K562 (cell line): ENCODE results near the gene CIP2A. TPM values are rescaled to one million over a fixed set of nuclear protein-coding genes. Genes with fewer than 3 reads are reported as not detected.

Experiments
- ATAC-seq: fragments of 200-7000 bp; cut with Tn5 transposase; 3 replicates; pipeline ENCODE4 v1.9.1; 2020; ENCODE audit warnings: moderate library complexity
- BruUV-seq: library from RNA; stranded (reverse); fragments of 400-500 nt; replicated peaks from 2 replicates; lab custom pipeline; 2021; lab: Mats Ljungman, UMichigan
- CTCF ChIA-PET: fragments of 300-600 bp; formaldehyde crosslinking; extraction: SDS; loops from one replicate; lab custom pipeline; 2021; ENCODE audit warnings: low intra/inter-chr PET ratio; lab: Yijun Ruan, JAX
- POLR2A ChIA-PET: fragments of 300-600, 350-650 bp; sonication (Branson Sonifier 250); formaldehyde crosslinking; extraction: SDS; loops from one replicate; lab custom pipeline; 2021; ENCODE audit warnings: antibody characterized with exemption, inconsistent platforms; lab: Yijun Ruan, JAX
- DNase-seq, 4 experiments: peaks; one replicate each; pipeline versions ENCODE4 v3.0.0 to v3.0.0-alpha.2; 2011 to 2018; ENCODE audit warnings: low spot score in 3 of 4, mixed read lengths in 3 of 4; ENCODE audit errors: extremely low read depth in 1 of 4
- FAIRE-seq: peaks from 2 replicates; lab custom pipeline; 2011; peaks lifted over from hg19 to GRCh38; lab: Jason Lieb, UNC
- H2AFZ ChIP-seq: 2 replicates; pipeline ENCODE4 v1.6.0; 2011; ENCODE audit warnings: low read depth, low read length, control low read depth, inconsistent platforms
- H3K27ac ChIP-seq: fragments of 200-600 bp; 3 replicates; pipeline ENCODE4 v1.8.0; 2011; ENCODE audit warnings: low read depth, mild to moderate bottlenecking, control low read depth, inconsistent platforms, low read length, moderate library complexity, mixed read lengths; ENCODE audit errors: extremely low read depth
- H3K27me3 ChIP-seq, 2 experiments: fragments of 300-600 bp in 1 of 2; 2 replicates in 1 of 2; 3 replicates in 1 of 2; pipeline versions ENCODE4 v1.6.0 to v1.8.0; 2011; ENCODE audit warnings: inconsistent platforms in 2 of 2, low read length in 2 of 2, mild to moderate bottlenecking in 1 of 2, mixed read lengths in 1 of 2, moderate library complexity in 1 of 2; ENCODE audit not compliant: control insufficient read depth in 2 of 2, insufficient read depth in 2 of 2
- H3K36me3 ChIP-seq: fragments of 300-600 bp; 3 replicates; pipeline ENCODE4 v1.8.0; 2011; ENCODE audit warnings: mild to moderate bottlenecking, low read length, inconsistent platforms; ENCODE audit not compliant: control insufficient read depth, insufficient read depth
- H3K4me1 ChIP-seq, 2 experiments: fragments of 200-600 bp in 1 of 2; replicated peaks in 1 of 2; 2 replicates in 1 of 2; 3 replicates in 1 of 2; pipeline versions ENCODE4 v1.5.1 to v1.8.0; 2011; ENCODE audit warnings: inconsistent platforms in 2 of 2, low read length in 2 of 2, mild to moderate bottlenecking in 1 of 2, mixed read lengths in 1 of 2, moderate library complexity in 1 of 2; ENCODE audit not compliant: control insufficient read depth in 2 of 2, insufficient read depth in 2 of 2
- H3K4me2 ChIP-seq: 2 replicates; pipeline ENCODE4 v1.6.1; 2011; ENCODE audit warnings: low read length, control low read depth, inconsistent platforms, mixed read lengths; ENCODE audit not compliant: insufficient read depth
- H3K4me3 ChIP-seq: fragments of 200-600 bp; sonication (generic), shearing (Covaris generic); 2 replicates; pipeline ENCODE4 v1.5.1; 2016; ENCODE audit warnings: control low read depth, inconsistent platforms
- H3K79me2 ChIP-seq: fragments of 200-600 bp; 3 replicates; pipeline ENCODE4 v1.8.0; 2011; ENCODE audit warnings: low read length, inconsistent platforms; ENCODE audit not compliant: control insufficient read depth, insufficient read depth
- H3K9ac ChIP-seq, 2 experiments: 2 replicates each; pipeline versions ENCODE4 v1.6.0 to v1.6.1; 2011; ENCODE audit warnings: low read depth in 2 of 2, low read length in 2 of 2, control low read depth in 1 of 2, inconsistent platforms in 1 of 2, mild to moderate bottlenecking in 1 of 2, mixed read lengths in 1 of 2; ENCODE audit not compliant: insufficient read depth in 1 of 2
- H3K9me1 ChIP-seq: one replicate; pipeline ENCODE4 v1.6.0; 2011; ENCODE audit warnings: inconsistent platforms, mild to moderate bottlenecking, low read length, moderate library complexity; ENCODE audit not compliant: control insufficient read depth, insufficient read depth
- H3K9me3 ChIP-seq: replicated peaks from 2 replicates; pipeline ENCODE4 v1.5.1; 2011; ENCODE audit warnings: low read depth, low read length, inconsistent platforms; ENCODE audit not compliant: control insufficient read depth, insufficient read depth
- H4K20me1 ChIP-seq: replicated peaks from 2 replicates; pipeline ENCODE4 v1.6.1; 2011; ENCODE audit warnings: low read length, inconsistent platforms, mixed read lengths; ENCODE audit not compliant: control insufficient read depth, insufficient read depth
- DACH1 ChIP-seq: fragments of 450-650 bp; IDR thresholded peaks from 2 replicates; pipeline ENCODE4 v1.6.1; 2018; ENCODE audit not compliant: partially characterized antibody
- EP400 ChIP-seq: fragments of 450-650 bp; IDR thresholded peaks from 2 replicates; pipeline ENCODE4 v1.6.1; 2017; ENCODE audit warnings: antibody characterized with exemption, mild to moderate bottlenecking, moderate library complexity
- GTF2F1 ChIP-seq: IDR thresholded peaks from 2 replicates; pipeline ENCODE4 v1.6.1; 2011; ENCODE audit warnings: low read depth, low read length, improper control_type of control experiment
- KAT8 ChIP-seq: fragments of 450-650 bp; IDR thresholded peaks from 2 replicates; pipeline ENCODE4 v1.6.1; 2016; ENCODE audit warnings: low read depth, mild to moderate bottlenecking
- KDM4B ChIP-seq, 2 experiments: fragments of 450-650 bp in 1 of 2; sonication (generic) in 1 of 2; IDR thresholded peaks; 2 replicates each; pipeline ENCODE4 v1.6.1; 2016 to 2017; ENCODE audit warnings: borderline replicate concordance in 2 of 2, antibody characterized with exemption in 1 of 2, low read depth in 1 of 2, mild to moderate bottlenecking in 1 of 2
- LCOR ChIP-seq: sonication (generic); formaldehyde crosslinking; IDR thresholded peaks from 2 replicates; pipeline ENCODE4 v1.8.0; 2022; ENCODE audit warnings: mild to moderate bottlenecking, missing genetic modification reagents
- MEIS2 ChIP-seq: fragments of 450-650 bp; IDR thresholded peaks from 2 replicates; pipeline ENCODE4 v1.6.1; 2014; ENCODE audit warnings: mild to moderate bottlenecking; ENCODE audit not compliant: partially characterized antibody
- MYC ChIP-seq, 2 experiments: fragments of 250-450 bp in 1 of 2; sonication (Bioruptor Pico) in 1 of 2; IDR thresholded peaks; 2 replicates each; pipeline versions ENCODE4 v1.5.1 to v1.6.1; 2012 to 2021; ENCODE audit warnings: low read depth in 2 of 2, borderline replicate concordance in 1 of 2, improper control_type of control experiment in 1 of 2, low read length in 1 of 2, mild to moderate bottlenecking in 1 of 2, moderate library complexity in 1 of 2
- NR2C1 ChIP-seq, 2 experiments: fragments of 450-650 bp; IDR thresholded peaks; 2 replicates each; pipeline ENCODE4 v1.6.1; 2017; ENCODE audit warnings: mild to moderate bottlenecking in 2 of 2, antibody characterized with exemption in 1 of 2, inconsistent platforms in 1 of 2, missing compliant biosample characterization in 1 of 2, missing genetic modification characterization in 1 of 2
- RBM14 ChIP-seq: fragments of 200-400 bp; formaldehyde crosslinking; IDR thresholded peaks from 2 replicates; pipeline ENCODE4 v1.6.1; 2018; ENCODE audit warnings: low read depth, mild to moderate bottlenecking, low read length, moderate library complexity, borderline replicate concordance; ENCODE audit not compliant: insufficient read depth
- YBX1 ChIP-seq: fragments of 450-650 bp; IDR thresholded peaks from 2 replicates; pipeline ENCODE4 v1.7.1; 2016; ENCODE audit warnings: mild to moderate bottlenecking
- ZNF143 ChIP-seq: sonication (generic); formaldehyde crosslinking; IDR thresholded peaks from 2 replicates; pipeline ENCODE4 v1.9.0; 2022; ENCODE audit warnings: mild to moderate bottlenecking, missing genetic modification reagents
- ZNF263 ChIP-seq: sonication (generic); formaldehyde crosslinking; IDR thresholded peaks from 2 replicates; pipeline ENCODE4 v1.8.0; 2022; ENCODE audit warnings: mild to moderate bottlenecking, missing genetic modification reagents, borderline replicate concordance
- ZNF551 ChIP-seq: fragments of 250-450 bp; sonication (Bioruptor Pico); IDR thresholded peaks from 2 replicates; pipeline ENCODE4 v1.5.0; 2021; ENCODE audit warnings: mild to moderate bottlenecking, moderate library complexity
- WGBS: fragments of 100-300 bp; shearing (Covaris generic); methylation state at CpG from one replicate; pipeline ENCODE4 v1.1.6; 2016; ENCODE audit warnings: low coverage, mixed read lengths; ENCODE audit not compliant: insufficient coverage; ENCODE audit errors: missing lambda C conversion rate; 5-methylcytosine and 5-hydroxymethylcytosine counted together
- in situ Hi-C: fragments of 300-500 bp; cut with MboI; formaldehyde crosslinking; loops from 4 replicates; pipeline ENCODE4 v1.15.0; 2018; ENCODE audit warnings: inconsistent platforms, mixed read lengths
- intact Hi-C: fragments of 100-400 bp; cut with micrococcal nuclease; formaldehyde crosslinking; loops from 2 replicates; pipeline ENCODE4 v1.14.2; 2022
- polyA plus RNA-seq, 8 experiments: library from polyadenylated mRNA; depleted of rRNA in 4 of 8; stranded (reverse) in 5 of 8; unstranded in 3 of 8; fragments of >200 nt; fragmentation: Nextera tagmentation in 2 of 8; fragmentation: Illumina TruSeq in 1 of 8; extraction: Ambion mirVana in 2 of 8; extraction: Trizol in 1 of 8; gene quantifications; 2 replicates each; pipeline versions ENCODE4 v1.2.1 to v1.2.3, GENCODE V29; 2011 to 2014; ENCODE audit warnings: inconsistent platforms in 1 of 8, missing spikeins in 1 of 8
- total RNA-seq, 7 experiments: library from RNA; depleted of rRNA in 6 of 7; stranded (reverse); fragments of >200 nt in 6 of 7; fragmentation: Illumina TruSeq in 2 of 7; extraction: Trizol in 2 of 7; gene quantifications; 2 replicates each; pipeline versions ENCODE4 v1.2.1 to v1.2.3, GENCODE V29; 2011 to 2021; ENCODE audit warnings: low replicate concordance in 1 of 7
- TF ChIP-seq, protein P1 (sequence below): fragments of 250-450 bp; sonication (Bioruptor Pico); IDR thresholded peaks from 2 replicates; pipeline ENCODE4 v1.4.0; 2020; ENCODE audit warnings: mild to moderate bottlenecking, moderate library complexity, borderline replicate concordance

CIP2A gene
- total and polyA plus RNA-seq, 9 of the 15 experiments (the other 6 are each of a cell fraction or from before 2014, with no cell fraction given), result 10.5 to 41.7 (median 31.5) TPM

DNA sequence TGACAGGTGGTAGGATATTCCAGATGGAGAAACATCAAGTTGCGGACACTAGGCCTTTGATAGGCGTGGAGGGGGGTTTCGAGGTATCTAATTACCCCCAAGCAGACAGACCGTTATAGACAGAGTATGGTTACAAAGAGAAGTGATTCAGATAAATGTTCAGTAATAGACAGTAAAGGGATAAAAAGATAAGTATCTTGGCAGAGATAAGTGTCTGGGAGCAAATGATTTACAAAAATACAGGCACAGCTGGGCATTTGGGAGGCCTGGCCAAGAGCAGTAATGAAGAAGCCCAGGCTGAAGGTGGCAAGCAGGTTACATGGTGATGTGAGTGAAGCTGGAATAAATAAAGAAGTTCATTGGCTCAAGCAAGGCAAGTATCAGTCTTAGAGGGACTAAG, 78.2 kb downstream of the CIP2A start:
- BruUV-seq, result no TSS peak
- CTCF ChIA-PET, result no interaction called here
- no peaks in the 10 kb centered on the region for H3K79me2 ChIP-seq
- ATAC-seq, result no peak
- H3K4me2 ChIP-seq, result no peak overlapping the region
- no peaks in the 10 kb centered on the region for H3K27me3 ChIP-seq
- no peaks in the 10 kb centered on the region for H3K36me3 ChIP-seq
- H3K4me1 ChIP-seq, result no peaks in the 10 kb centered on the region
- H3K9me1 ChIP-seq, result no peaks in the 10 kb centered on the region
- no peak overlapping the region for H3K9ac ChIP-seq
- POLR2A ChIA-PET, result no interaction called here
- in situ Hi-C loops (no loop called here), intact Hi-C loops (no loop called here)
- WGBS, result 21% methylated on average over 4 of the region's 4 CpGs
- FAIRE-seq, result no peak
- no peak for TF ChIP-seq EP400
- no peak for TF ChIP-seq LCOR (CRISPR knock-in tag)
- H3K9me3 ChIP-seq, result no peaks in the 10 kb centered on the region
- H2AFZ ChIP-seq, result no peak overlapping the region
- no peak overlapping the region for H3K4me3 ChIP-seq
- H3K27ac ChIP-seq, result no peak overlapping the region
- H4K20me1 ChIP-seq, result no peaks in the 10 kb centered on the region
- DNase-seq, result no peak

DNA sequence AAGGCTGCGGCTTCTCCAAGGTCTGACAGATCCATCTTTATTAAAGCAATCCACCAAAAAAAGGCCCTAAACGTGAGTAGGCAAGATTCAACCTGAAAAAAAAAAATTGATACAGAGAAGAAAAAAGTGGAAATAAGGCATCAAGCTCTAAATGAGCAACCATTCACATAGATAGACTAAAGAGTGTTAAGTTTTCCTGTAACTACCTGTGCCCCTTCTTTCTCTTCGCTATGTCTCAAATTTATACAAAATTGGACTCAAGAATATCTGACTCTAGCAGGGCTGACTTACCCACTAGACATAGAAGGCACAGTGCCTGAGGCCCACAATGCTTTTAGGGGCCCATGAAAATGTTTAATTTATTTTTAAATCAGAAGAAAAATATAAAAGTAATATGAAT, 78.7 kb downstream of the CIP2A start, which contains the start of gene MYH15:
Gene MYH15, minus strand, starts transcription at position 101 of the 400 bp plus-strand sequence. Its CDS starts 66 bp downstream, at position 35.
- ChIA-PET CTCF (no interaction called here), POLR2A (no interaction called here)
- no peaks in the 10 kb centered on the region for H3K9me3 ChIP-seq
- no peak for FAIRE-seq
- no peaks in the 10 kb centered on the region for H4K20me1 ChIP-seq
- H3K27ac ChIP-seq, result no peak within 1 kb of the TSS
- no peak within 1 kb of the TSS for H3K4me2 ChIP-seq
- BruUV-seq, result no TSS peak
- no peak for ATAC-seq
- no peaks in the 10 kb centered on the region for H3K4me1 ChIP-seq
- H2AFZ ChIP-seq, result no peak within 1 kb of the TSS
- no peak within 1 kb of the TSS for H3K4me3 ChIP-seq
- H3K9me1 ChIP-seq, result no peaks in the 10 kb centered on the region
- no peak within 1 kb of the TSS for H3K9ac ChIP-seq
- no peaks in the 10 kb centered on the region for H3K27me3 ChIP-seq
- WGBS, result 19% methylated on average over 3 of the region's 3 CpGs
- no peak for DNase-seq
- no peaks in the 10 kb centered on the region for H3K79me2 ChIP-seq
- in situ Hi-C loops (no loop called here), intact Hi-C loops (no loop called here)
- no peaks in the 10 kb centered on the region for H3K36me3 ChIP-seq
- TF ChIP-seq RBM14, result no peak
- no peak for TF ChIP-seq ZNF143 (CRISPR knock-in tag)
- no peak for TF ChIP-seq MEIS2
- TF ChIP-seq MYC (IDR thresholded peaks at IDR 0.05; ENCODE audit: low read depth, low read length), result no peak
- no peak for TF ChIP-seq MYC (CRISPR knock-in tag; IDR thresholded peaks at IDR 0.05; ENCODE audit: borderline replicate concordance, low read depth)
- no peak for TF ChIP-seq GTF2F1
- TF ChIP-seq KAT8, result no peak
- TF ChIP-seq ZNF263 (CRISPR knock-in tag), result no peak
- TF ChIP-seq, protein P1, sequence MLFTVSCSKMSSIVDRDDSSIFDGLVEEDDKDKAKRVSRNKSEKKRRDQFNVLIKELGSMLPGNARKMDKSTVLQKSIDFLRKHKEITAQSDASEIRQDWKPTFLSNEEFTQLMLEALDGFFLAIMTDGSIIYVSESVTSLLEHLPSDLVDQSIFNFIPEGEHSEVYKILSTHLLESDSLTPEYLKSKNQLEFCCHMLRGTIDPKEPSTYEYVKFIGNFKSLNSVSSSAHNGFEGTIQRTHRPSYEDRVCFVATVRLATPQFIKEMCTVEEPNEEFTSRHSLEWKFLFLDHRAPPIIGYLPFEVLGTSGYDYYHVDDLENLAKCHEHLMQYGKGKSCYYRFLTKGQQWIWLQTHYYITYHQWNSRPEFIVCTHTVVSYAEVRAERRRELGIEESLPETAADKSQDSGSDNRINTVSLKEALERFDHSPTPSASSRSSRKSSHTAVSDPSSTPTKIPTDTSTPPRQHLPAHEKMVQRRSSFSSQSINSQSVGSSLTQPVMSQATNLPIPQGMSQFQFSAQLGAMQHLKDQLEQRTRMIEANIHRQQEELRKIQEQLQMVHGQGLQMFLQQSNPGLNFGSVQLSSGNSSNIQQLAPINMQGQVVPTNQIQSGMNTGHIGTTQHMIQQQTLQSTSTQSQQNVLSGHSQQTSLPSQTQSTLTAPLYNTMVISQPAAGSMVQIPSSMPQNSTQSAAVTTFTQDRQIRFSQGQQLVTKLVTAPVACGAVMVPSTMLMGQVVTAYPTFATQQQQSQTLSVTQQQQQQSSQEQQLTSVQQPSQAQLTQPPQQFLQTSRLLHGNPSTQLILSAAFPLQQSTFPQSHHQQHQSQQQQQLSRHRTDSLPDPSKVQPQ (CRISPR knock-in tag), result no peak
- TF ChIP-seq KDM4B (IDR thresholded peaks at IDR 0.05; ENCODE audit: borderline replicate concordance in 2 of 2, low read depth in 1 of 2), result no peak
- TF ChIP-seq YBX1, result no peak
- no peak for TF ChIP-seq NR2C1 (IDR thresholded peaks at IDR 0.05)
- no peak for TF ChIP-seq NR2C1 (tag; IDR thresholded peaks at IDR 0.05)
- no peak for TF ChIP-seq DACH1
- TF ChIP-seq ZNF551, result no peak
